Parietal lobe (tissue), 1 donor: ENCODE measurements around the gene ZNF662. TPM values are rescaled to one million over a fixed set of nuclear protein-coding genes. Genes with fewer than 3 reads are reported as not detected.

Source experiments
- total RNA-seq: library from RNA; depleted of rRNA; stranded (reverse); fragments of >200 nt; gene quantifications from one replicate; pipeline ENCODE4 v1.2.3, GENCODE V29; 2014

ZNF662 gene
- 35.7 TPM for total RNA-seq

GRCh38 chr3:42906070-42906847, at the start of gene ZNF662:
ZNF662 (plus strand) TSS chr3:42906142; CDS start chr3:42908115, 1,973 bp downstream.

GRCh38 chr3:42875325-42876151, 30.4 kb upstream of the ZNF662 start, which contains the start of gene CYP8B1:
CYP8B1 (minus strand) TSS chr3:42875879; CDS start chr3:42875816, 63 bp downstream.

Other genes starting within 250 kb of the ZNF662 start
- not detected for gene KLHL40, start 220.6 kb upstream of the ZNF662 start, total RNA-seq
- 1.3 TPM for gene HHATL, start 203.3 kb upstream of the ZNF662 start, total RNA-seq
- 2.8 TPM for gene CCDC13, start 132.9 kb upstream of the ZNF662 start, total RNA-seq
- gene HIGD1A, start 101.7 kb upstream of the ZNF662 start, total RNA-seq, result 89.5 TPM
- not detected for gene ACKR2, start 96.7 kb upstream of the ZNF662 start, total RNA-seq
- not detected for gene CYP8B1, start 30.3 kb upstream of the ZNF662 start, total RNA-seq
- 11.6 TPM for gene GASK1A, start 73.2 kb downstream of the ZNF662 start, total RNA-seq
- 18.2 TPM for gene POMGNT2, start 199.9 kb downstream of the ZNF662 start, total RNA-seq